ENCODE data around the gene DTX4.

DTX4 gene

DNA sequence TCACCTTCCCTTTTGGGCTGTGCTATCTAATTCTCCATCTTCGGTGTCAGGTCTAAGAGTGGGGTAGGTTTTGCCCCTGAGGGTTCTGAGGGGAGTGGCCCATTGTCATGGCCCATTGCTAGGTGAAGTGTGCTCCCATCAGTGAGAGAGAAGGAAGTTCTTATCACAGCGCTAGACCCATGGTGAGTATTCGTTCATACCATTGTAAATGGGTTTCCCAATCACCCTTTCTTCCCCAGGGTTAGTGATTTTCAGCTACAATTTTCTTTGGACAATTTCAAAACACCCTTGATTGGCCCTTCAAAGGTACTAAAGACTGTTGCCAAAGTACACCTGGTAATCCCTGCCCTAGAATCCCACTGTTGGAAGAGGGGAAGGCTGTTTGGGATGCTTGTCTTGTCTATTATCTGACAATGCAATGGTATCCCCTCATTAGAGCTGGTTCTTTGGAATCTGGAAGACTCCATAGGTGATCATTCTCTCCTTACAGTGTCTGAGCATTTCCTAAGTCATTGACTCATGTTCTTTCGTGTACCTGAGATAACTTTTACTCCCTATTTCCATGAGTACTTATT lies 20.6 kb downstream of the DTX4 start:
- no peak for DNase-seq

DNA sequence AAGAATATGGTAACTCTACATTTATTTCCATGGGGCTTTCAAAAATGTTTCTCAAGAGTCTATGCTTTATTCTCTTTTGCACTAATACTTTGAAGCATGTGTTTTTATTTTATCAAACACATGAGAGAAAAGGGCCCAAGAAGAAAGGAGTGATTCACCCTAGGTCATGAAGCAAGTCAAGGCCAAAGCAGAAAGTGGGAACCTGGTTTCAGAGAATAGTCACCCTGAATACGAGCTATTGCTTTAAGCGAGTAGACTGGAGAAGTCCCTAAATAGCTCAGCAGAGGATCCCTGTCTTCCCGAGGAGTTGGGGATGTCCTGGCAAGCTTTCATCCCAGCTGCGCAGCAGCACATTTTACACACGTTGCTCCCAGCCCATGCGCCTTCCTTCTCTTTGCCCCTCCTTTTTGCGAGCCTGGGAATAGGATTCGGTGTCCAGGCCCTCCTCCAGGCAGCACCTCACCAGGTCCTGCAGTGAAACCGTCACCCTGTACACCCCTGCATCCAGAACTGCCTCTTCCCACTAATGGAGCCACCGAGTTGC lies 21.7 kb downstream of the DTX4 start:
- no peak for DNase-seq

DNA sequence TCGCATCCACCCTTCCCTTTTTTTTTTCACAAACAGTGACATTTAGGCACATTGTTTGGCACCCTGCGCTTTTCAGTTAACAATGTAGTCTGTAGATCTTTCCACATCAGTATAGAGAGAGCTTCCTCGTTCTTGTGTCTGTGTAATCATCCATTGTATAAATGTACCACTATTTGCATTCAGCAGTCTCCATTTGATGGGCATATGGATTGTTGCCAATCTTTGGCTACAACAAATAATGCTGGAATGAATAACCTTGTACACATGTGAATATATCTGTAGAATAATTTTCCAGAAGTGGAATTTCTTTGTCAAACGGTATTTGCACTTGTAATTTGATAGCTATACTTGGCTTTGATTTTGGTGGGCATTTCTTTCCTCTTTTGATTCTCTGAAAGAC lies 23.7 kb downstream of the DTX4 start:
- DNase-seq: no peak

DNA sequence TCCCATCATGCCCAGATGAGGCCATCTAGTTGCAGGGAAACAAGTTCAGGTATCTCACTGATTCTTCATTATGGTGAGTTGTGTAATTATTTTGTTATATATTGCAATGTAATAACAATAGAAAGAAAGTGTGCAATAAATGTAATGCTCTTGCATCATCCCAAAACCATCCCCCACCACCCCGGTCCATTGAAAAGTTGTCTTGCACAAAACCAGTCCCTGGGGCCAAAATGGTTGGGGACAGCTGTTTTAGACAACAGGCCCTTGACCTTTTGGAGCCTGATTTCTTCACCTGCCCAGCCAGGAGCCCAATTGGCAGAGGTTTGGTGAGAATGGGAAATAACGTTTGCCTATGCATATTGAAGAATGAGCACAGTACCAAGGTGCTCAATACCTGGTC lies 24.8 kb downstream of the DTX4 start:
- no peak for DNase-seq

DNA sequence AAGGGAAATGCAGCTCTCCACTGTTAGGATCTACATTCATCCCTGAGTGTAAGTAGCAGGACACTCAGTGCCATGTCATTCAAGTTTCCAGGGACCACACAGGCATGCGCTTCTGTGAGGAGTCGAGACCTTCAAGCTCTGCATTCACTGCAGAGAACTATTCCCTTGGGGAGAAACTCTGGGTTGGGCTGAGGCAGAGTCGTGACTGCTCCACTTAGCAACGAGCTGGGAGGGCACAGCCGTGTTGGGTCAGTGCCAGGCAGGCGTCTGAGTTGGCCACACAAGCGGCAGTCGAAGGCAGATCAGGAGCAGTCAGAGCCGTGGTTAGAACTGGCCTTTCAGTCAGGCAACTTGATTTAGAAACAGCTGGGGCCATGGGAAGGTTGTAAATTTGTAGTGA lies 26.1 kb downstream of the DTX4 start:
- no peak for DNase-seq

DNA sequence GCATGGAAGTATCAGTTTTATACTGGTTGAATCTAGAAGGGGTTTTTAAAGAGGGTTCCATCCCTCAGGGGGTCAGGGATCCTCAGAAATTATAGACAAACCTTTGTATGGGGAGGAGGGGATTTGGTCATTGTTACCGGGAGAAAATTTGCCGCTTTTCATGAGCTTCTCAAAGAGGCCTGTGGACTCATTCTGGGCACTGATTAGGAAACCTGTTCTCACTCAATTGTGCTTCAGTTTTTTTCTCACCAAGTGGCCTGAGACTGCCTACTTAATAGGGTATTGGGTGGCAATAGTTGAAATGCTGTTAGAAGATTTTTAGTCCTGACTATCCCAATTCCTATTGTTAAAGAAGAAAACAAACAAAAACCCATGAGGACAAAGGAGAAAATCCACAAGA lies 26.8 kb downstream of the DTX4 start:
- DNase-seq: no peak

DNA sequence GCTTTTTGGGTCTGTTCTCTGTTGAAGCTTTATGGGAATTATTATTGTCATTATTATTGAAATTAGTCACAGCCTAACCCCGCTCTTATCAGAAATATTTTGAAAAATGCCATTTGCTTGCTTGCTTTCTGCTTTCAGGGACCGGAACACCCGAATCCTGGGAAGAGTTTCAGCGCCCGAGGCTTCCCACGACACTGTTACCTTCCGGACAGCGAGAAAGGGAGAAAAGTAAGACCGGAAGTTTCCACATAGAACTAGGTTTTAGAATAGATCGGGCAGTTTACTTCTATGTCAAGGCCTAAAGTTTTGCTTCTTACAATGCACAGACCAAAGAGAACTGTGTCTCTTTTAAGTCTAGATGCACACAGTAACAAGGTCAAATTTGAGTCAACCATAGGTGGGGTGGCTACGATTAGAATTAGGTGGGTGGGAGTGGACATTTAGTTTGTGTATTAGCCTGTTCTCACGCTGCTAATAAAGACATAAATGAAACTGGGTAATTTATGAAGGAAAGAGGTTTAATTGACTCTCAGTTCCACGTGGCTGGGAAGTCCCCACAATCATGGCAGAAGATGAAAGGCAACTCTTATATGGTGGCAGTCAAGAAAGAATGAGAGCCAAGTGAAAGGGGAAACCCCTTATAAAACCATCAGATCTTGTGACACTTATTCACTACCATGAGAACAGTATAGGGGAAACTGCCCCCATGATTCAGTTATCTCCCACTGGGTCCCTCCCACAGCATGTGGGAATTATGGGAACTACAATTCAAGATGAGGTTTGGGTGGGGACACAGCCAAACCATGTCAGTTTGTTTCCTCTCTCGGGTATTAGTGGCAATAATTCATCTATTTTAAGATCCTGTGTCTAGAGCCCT lies 27.9 kb downstream of the DTX4 start:
- no peak for DNase-seq

DNA sequence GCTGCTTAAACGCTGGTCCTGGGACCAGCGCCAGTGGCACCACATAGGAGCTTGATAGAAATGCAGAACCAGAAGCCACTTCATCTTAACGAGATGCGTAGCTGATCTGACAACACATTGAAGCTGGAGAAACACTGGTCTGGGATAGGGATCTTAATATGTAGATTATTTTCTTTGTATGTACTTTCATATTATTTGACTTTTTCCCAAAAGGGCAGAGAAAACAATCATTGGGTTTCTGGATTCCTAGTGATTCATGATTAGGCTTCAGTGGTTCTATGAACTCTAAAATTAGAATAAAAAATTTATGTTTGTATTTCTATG lies 28.5 kb downstream of the DTX4 start:
- no peak for DNase-seq

DNA sequence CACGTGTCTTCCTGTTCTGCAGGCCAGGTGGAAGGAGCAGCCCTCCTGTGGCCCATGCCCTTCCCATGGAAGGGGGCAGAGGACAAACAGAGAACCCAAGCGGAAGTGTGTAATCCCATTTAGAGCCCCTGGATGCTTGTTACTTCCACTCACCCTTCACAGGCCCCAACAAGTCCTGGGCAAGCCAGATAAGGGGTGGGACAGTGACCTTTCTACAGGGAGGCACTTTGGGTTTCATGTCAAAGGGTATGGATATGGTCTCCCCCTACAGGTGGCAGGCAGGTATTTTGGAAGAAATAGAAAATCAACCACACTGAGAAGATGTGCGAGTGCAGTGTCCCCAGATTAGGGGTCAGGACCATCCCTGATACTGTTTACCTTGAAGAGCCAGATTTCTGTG lies 29.4 kb downstream of the DTX4 start:
- DNase-seq: no peak

DNA sequence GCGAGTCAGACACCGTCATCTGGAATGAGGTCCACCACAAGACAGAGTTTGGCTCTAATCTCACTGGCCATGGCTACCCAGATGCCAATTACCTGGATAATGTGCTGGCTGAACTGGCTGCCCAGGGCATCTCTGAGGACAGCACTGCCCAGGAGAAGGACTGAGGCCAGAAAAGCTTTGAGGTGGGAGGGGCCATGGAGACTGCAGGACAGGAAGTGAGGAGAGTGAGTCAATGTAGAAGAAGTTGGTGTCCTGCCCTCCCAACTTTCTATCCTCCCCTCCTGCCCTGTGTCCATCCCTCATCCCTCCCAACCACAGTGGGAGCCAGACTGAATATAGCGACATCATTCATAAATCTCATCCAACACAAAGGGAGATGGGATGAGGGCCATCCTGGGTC lies 32.8 kb downstream of the DTX4 start:
- no peak for DNase-seq

DNA sequence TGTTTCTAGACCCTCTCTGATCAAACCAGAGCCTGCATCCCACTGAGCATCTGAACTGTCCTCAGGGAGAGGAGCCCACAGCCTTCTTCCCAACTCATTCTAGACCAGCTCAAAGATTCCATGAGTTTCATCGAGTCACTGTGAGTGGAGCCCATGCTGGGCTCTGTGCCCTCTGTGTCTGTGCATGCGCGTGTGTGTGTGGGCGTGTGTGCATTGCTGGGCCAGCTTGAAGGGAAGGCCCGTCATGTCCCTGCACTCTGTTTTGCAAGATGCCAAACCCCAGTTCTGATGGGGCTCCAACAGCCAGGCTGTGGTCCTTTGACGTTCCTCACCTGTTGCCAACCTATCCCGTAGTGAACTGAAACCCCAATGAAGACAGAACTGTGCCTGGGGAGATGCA lies 33.7 kb downstream of the DTX4 start:
- no peak for DNase-seq

DNA sequence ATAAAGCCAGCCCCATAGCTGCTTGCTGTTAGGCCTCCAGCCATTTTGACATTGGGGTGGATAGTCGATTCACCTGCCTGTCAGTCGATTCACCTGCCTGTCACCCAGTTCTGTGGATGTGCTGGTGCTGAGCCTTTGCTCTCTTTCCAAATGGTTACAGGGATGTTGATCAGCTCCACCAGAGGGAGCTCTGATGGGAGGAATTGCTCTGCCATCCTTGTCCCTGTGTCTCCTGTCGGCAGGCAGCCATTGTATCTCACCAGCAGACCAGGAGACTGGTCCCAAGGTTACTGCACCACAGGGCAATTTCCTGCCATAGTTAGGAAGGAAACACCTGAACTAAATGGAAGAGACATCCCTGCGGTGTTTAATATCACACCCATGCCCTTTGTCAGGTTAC lies 34.7 kb downstream of the DTX4 start:
- DNase-seq: peak; percentile 36 to 57

DNA sequence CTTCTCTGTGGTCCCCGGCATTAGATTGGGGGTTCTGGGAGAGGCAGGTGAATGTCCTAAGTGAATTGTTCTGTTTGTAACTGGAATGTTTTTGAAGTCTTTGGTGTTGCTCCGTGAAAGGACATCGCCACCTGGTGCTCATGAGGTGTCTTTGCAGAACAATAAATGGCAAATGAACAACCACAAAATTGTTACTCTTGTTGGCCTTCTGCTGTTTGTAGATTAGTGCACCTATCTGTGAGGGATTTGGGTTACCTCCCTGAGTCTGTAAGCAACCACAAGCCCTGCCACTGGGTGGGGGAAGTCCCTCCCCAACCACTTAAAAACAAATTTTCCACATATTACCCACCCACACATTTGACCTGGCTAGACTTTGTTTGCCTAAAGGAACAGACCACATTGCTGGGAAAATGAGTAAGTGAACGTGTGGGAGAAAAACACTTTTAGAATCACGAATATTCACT lies 36.1 kb downstream of the DTX4 start:
- DNase-seq: peak; percentile 59 to 76

DNA sequence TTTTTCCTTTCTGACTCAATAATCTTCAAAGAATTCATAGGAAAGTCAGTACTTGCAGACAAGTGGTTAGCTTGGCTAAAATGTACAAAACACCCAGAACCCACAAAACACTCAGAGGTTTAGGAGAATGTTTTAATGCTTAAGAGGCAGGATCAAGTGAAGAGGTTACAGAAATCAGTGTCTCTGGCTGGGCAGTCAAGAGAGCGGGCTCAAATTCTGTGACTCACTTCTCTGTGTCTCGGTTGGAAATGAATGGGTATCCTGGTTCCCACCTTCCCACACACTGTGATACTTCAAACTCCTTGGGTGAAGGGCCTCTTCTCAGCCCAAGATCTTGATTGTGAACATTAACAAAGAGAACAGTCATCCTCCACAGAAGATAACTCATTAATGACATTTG lies 37.0 kb downstream of the DTX4 start:
- no peak for DNase-seq

DNA sequence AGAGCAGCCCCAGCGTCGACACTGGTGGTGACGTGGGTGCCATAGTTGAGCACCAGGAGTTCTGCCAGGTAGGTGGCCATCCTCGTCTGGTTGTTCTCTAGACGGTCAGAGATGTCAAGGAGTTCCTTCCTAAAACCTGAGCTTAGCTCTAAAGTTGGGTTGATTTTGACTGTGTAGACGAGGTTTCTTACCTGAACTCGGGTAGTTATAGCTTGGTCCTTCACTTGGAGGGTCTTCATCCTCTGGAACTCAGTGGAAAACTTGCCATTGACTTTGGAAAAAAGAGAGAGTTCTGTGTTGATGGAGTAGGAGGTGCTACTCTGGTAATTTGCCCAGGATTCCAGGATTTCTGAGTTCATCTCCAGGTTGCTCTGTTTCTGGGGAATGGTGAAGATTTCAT lies 40.3 kb downstream of the DTX4 start:
- no peak for DNase-seq

DNA sequence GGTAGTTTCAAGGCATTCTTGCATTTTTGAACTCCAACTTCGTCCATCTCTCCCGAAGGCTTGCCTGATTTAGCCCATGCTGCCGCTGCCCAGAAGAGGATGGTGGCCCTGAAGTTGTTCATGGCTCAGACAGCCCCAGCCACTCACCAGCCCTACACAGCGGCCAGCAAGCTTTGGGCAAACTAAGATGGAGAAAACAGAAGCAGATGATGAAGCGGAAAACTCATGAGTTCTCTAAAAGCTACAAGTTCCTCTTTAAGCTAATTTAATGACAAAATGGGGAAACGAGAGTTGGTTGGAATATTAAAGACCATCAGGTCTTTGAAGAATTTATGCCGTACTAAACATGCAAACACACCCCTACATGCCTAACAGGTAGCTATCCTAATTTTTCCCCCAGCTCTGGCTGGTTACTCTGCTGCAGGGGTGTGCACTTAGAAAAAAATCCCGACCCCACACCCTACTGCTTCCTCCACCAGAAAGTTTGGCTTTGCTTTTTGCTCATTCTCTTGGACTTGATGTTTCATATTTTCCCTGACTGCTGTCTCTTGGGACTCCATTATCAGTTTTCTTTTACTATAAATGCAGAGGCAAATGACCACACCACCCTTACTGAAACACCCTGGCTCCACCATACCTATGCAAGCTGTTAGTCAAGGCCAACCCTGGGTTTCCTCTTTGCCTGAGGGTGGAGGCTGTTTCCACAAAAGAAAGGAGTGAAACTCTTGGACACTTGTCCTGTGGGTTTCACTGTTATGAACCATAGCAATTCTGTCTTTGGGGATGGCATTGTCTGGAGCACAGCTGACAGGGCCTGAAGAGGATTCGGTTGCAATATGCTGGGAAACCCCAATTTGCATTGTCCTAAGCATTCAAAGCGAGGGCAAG lies 41.1 kb downstream of the DTX4 start, which contains the start of gene MPEG1:
Gene MPEG1, minus strand, starts transcription at position 184 of the 888 bp plus-strand sequence. Its CDS starts 62 bp downstream, at position 122.
- no peak for DNase-seq

DNA sequence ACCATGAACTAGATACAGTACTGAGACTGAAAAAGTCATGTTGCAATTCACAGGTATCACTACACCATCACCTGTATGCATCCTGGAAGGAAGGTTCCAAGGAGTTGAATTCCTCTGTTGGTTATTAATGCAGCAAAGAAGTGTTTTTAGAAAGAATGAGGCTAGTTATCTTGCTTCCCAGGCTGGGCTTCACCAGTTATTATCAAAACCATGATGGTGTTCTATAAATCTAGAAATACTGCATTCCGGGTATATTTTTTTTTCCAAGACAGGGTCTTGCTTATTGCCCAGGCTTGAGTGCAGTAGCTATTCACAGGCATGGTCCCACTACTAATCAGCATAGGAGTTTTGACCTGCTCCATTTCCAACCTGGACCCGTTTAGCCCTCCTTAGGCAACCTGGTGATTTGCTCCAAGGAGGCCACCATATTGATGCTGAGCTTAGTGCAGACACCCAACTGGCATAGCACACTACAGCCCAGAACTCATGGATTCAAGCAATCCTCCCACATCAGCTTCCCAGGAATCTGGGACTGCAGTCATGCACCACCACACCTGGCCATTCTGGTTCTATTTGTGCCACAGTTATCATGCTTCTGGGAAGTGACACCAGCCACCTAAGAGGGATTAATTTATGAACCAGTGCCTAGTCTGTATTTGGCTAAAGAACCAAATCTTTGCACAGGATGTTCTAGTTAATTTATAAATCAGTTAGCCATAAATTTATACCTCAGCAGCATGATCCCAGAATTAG lies 42.4 kb downstream of the DTX4 start:
- no peak for DNase-seq

DNA sequence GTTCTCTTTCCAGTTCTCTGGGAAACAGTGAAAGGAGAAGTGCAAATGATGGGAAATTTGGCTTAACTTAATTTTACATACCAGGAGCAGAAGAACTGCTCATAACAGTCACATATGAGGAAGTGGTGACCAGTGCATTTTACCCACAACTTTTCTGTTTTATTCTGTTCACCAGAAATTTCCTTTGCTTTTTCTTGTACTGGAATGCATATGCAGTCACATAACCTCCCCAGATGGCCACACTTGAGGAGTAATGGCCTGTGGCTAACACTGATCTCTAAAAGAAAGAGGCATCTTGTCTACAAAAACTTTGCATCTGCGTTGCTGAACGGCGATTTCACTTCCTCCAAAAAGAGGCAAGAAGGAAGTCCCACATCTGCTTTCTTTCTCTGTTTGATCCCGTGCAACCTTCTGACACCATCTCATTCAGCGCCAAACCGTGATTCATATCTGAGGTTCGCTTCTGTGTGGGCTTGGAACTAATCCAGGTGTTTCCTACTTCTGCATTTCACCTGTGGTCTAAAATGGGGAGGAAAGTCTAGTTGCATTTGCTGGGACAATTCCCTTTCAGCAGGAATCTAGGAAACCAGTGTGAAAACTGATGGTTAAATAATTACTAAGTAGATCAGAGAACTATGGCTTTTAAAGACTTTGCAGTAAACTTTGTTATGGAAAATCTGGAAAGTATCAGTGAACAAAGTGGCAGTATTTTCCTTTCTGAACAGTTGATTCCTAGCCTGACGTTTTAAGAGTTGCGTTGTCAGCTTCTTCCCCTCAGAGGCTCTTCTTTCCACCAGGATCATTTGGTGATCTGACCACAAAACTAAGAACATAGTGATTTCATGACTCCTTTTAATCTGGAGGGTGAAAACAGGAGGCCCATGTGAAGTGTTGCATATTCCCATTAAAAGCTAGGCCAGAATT lies 45.0 kb downstream of the DTX4 start:
- peak; percentile 78 to 82 for DNase-seq

DNA sequence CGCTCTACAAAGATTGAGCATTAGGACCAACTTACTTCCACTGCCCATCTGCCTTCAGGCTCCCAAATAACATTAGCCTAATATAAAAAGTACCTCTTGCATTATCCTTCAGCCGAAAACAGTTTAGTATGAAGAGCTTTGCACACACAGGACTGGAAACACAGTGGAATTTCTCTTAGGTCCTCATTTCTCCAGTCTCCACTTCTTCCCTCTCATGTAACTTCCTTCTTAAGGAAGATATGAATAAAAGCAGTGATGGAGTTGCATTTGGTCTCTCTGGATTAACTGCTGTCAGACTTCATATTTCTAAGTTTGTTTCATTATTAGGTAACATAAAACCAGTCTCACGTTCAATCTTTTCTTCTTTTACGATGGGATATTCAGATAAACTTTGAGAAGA lies 46.4 kb downstream of the DTX4 start:
- DNase-seq: no peak

DNA sequence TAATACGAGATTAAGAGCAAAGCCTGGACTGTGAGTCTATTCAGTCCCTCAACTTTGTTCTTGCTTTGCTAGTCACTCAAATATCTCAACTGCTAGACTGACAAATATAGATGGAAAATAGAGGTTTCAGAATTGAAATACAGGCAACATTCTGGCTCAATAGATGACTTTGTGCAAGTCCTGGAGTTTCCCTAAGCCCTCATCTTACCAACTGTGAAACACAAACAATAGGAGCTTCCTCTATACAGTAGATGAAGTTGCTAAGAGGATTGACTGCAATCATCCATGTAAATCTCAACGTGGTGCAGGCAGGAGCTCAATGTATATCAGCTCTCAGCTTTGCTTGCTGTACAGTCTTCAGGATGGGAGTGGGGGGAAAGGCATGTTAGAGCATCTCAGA lies 47.0 kb downstream of the DTX4 start:
- no peak for DNase-seq

DNA sequence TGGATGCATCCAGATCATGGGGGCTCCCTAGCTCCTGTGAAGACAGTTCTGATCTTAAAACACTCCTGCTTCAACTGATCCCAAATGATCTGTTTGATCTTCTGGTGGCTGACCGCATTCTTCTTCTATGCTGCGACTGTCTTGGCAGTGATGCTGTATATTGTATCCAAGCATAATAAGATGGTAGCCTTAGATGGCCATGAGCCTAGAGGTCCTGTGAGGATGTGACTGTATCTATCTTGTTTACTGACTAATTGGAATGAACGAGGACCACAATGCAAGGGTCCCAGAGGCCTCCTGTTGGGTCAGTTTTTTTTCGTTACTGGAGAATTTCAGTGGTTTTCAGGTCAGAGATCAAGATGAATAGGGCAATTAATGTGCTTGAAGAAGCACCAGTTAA lies 47.9 kb downstream of the DTX4 start:
- DNase-seq: no peak
